CD4-positive, alpha-beta T cell treated with Interleukin-12 subunit alpha and Interleukin-12 subunit beta, for 1 hour (primary cell): ENCODE measurements around the gene CACNB2.
"Not testable (repeated sequence)": the region's sequence is repeated elsewhere in the genome, so short reads cannot be mapped to it uniquely, and the experiment has no call there.

ENCODE experiments used
- DNase-seq: peaks from one replicate; pipeline ENCODE4 v3.0.0-alpha.2; 2020

CACNB2 gene

GRCh38 chr10:18149196-18149800 is 9.1 kb downstream of the CACNB2 start:
- DNase-seq = no peak

- DNase-seq = no peak
These were observed 11.2 kb downstream of the CACNB2 start for GRCh38 chr10:18151356-18151890.

- not testable (repeated sequence) for DNase-seq
These were observed 13.2 kb downstream of the CACNB2 start for GRCh38 chr10:18153381-18153780.

GRCh38 chr10:18155321-18155720 is 15.1 kb downstream of the CACNB2 start:
- no peak for DNase-seq

GRCh38 chr10:18156797-18157196 is 16.6 kb downstream of the CACNB2 start:
- not testable (repeated sequence) for DNase-seq

GRCh38 chr10:18157881-18158280 is 17.7 kb downstream of the CACNB2 start:
- DNase-seq = no peak

- no peak for DNase-seq
These were observed 18.6 kb downstream of the CACNB2 start for GRCh38 chr10:18158773-18159265.

- DNase-seq = no peak
These were observed 19.3 kb downstream of the CACNB2 start for GRCh38 chr10:18159557-18159956.

- DNase-seq = no peak
These were observed 21.9 kb downstream of the CACNB2 start for GRCh38 chr10:18162021-18162627.

- DNase-seq = no peak
These were observed 23.9 kb downstream of the CACNB2 start for GRCh38 chr10:18164093-18164492.

- DNase-seq = no peak
These were observed 24.6 kb downstream of the CACNB2 start for GRCh38 chr10:18164748-18165361.

- no peak for DNase-seq
These were observed 38.7 kb downstream of the CACNB2 start for GRCh38 chr10:18178854-18179483.

- DNase-seq = no peak
These were observed 39.7 kb downstream of the CACNB2 start for GRCh38 chr10:18179891-18180290.

- not testable (repeated sequence) for DNase-seq
These were observed 41.2 kb downstream of the CACNB2 start for GRCh38 chr10:18181382-18181781.

GRCh38 chr10:18185621-18186020 is 45.4 kb downstream of the CACNB2 start:
- DNase-seq = no peak

GRCh38 chr10:18190840-18191239 is 50.6 kb downstream of the CACNB2 start:
- no peak for DNase-seq

- DNase-seq = no peak
These were observed 54.4 kb downstream of the CACNB2 start for GRCh38 chr10:18194634-18195033.

GRCh38 chr10:18195060-18195799 is 55.0 kb downstream of the CACNB2 start:
- DNase-seq = no peak

GRCh38 chr10:18196806-18197550 is 56.8 kb downstream of the CACNB2 start:
- DNase-seq = no peak

GRCh38 chr10:18197706-18198105 is 57.5 kb downstream of the CACNB2 start:
- DNase-seq = no peak

- DNase-seq = no peak
These were observed 61.7 kb downstream of the CACNB2 start for GRCh38 chr10:18201877-18202276.
